ENCODE data around the gene ATXN10. TPM values are rescaled to one million over a fixed set of nuclear protein-coding genes. Genes with fewer than 3 reads are reported as not detected.

Gene ATXN10
- total and polyA plus RNA-seq, 2 donors (not counting 1 experiment from before 2014, with no cell fraction given), result 52.3 to 95.5 TPM

DNA sequence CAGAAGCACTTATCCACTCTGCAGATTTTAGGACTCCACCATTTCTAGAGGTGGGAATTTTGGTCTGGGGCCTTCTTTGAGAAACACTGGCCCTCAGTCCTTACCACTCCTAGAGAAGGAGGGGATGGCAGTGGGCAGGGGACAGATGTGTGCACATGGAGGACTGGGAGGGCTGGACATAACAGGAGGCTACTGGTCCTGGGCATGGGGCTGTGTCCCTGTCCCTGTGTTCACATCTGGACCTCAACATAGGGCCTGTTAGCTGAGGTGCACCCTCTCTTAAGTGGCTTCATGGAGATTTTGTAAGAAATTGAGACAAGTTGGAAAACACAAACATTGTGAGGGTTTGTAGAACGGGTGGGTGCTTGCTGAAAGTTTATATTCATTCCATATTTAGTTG lies 103.4 kb downstream of the ATXN10 start:
- H3K9ac ChIP-seq (ENCODE audit: low read length), result peak overlapping the region; percentile 52
- TF ChIP-seq EZH2 (IDR thresholded peaks at IDR 0.05; ENCODE audit: borderline replicate concordance, insufficient read depth, low read depth, low read length, poor library complexity, severe bottlenecking), result no peak
- TF ChIP-seq, protein P1, sequence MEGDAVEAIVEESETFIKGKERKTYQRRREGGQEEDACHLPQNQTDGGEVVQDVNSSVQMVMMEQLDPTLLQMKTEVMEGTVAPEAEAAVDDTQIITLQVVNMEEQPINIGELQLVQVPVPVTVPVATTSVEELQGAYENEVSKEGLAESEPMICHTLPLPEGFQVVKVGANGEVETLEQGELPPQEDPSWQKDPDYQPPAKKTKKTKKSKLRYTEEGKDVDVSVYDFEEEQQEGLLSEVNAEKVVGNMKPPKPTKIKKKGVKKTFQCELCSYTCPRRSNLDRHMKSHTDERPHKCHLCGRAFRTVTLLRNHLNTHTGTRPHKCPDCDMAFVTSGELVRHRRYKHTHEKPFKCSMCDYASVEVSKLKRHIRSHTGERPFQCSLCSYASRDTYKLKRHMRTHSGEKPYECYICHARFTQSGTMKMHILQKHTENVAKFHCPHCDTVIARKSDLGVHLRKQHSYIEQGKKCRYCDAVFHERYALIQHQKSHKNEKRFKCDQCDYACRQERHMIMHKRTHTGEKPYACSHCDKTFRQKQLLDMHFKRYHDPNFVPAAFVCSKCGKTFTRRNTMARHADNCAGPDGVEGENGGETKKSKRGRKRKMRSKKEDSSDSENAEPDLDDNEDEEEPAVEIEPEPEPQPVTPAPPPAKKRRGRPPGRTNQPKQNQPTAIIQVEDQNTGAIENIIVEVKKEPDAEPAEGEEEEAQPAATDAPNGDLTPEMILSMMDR (IDR thresholded peaks at IDR 0.05), result no peak
- H2AFZ ChIP-seq (ENCODE audit: insufficient read depth, low read depth, low read length, poor library complexity, severe bottlenecking), result peak overlapping the region; percentile 18
- H3K4me1 Mint-ChIP-seq, result peaks cover 68% of the 10 kb centered on the region
- peak overlapping the region; percentile 86 for H3K27ac Mint-ChIP-seq
- peaks cover 5% of the 10 kb centered on the region for H3K79me2 ChIP-seq (ENCODE audit: control insufficient read depth, insufficient read depth, low read length)
- H3K4me2 ChIP-seq (replicated peaks; ENCODE audit: low read depth, low read length, poor library complexity, severe bottlenecking), result peak overlapping the region; percentile 67
- peaks cover 0 to 9% of the 10 kb centered on the region in 2 experiments for H3K36me3 ChIP-seq (replicated peaks in 1 of 2; ENCODE audit: control extremely low read depth in 1 of 2, control insufficient read depth in 1 of 2, extremely low read depth in 1 of 2, insufficient read depth in 2 of 2, low read length in 1 of 2)
- H3K4me3 Mint-ChIP-seq, result peak overlapping the region; percentile 71
- intact Hi-C loops (cut with micrococcal nuclease), result loop anchor here (10.0 kb wide), 2 partner anchors 90 to 170 kb away; no protein-coding TSS in a partner anchor
- H3K4me3 ChIP-seq (ENCODE audit: control extremely low read depth in 1 of 5, extremely low read depth in 1 of 5, insufficient read depth in 1 of 5, low read depth in 2 of 5, low read length in 4 of 5), result peak overlapping the region in 1 of 5 experiments; percentile 28
- ChIA-PET POLR2A (no interaction called here), CTCF (no interaction called here)
- no CpG with 5 or more reads among the region's 1 CpG for WGBS (ENCODE audit: insufficient coverage)
- no peaks in the 10 kb centered on the region for H4K20me1 ChIP-seq (ENCODE audit: control insufficient read depth, insufficient read depth, low read length, poor library complexity, severe bottlenecking)
- H3K9me3 Mint-ChIP-seq (ENCODE audit: insufficient read depth), result no peaks in the 10 kb centered on the region
- H3K27ac ChIP-seq (ENCODE audit: low read length in 2 of 2), result peak overlapping the region; percentile 8 to 61
- H3K27me3 Mint-ChIP-seq, result no peaks in the 10 kb centered on the region
- H3K4me1 ChIP-seq (ENCODE audit: control insufficient read depth in 2 of 2, insufficient read depth in 2 of 2, low read length in 2 of 2), result peaks cover 46 to 51% of the 10 kb centered on the region in 2 donors
- peak; percentile 16 for DNase-seq
- H3K27me3 ChIP-seq (replicated peaks in 1 of 4; ENCODE audit: control extremely low read depth in 1 of 4, control insufficient read depth in 3 of 4, insufficient read depth in 4 of 4, low read length in 3 of 4), result no peaks in the 10 kb centered on the region
- ATAC-seq (ENCODE audit: low read depth), result peak; percentile 8
- H3K9me3 ChIP-seq (ENCODE audit: control extremely low read depth in 1 of 3, control insufficient read depth in 2 of 3, insufficient read depth in 1 of 3, low read length in 2 of 3), result no peaks in the 10 kb centered on the region

DNA sequence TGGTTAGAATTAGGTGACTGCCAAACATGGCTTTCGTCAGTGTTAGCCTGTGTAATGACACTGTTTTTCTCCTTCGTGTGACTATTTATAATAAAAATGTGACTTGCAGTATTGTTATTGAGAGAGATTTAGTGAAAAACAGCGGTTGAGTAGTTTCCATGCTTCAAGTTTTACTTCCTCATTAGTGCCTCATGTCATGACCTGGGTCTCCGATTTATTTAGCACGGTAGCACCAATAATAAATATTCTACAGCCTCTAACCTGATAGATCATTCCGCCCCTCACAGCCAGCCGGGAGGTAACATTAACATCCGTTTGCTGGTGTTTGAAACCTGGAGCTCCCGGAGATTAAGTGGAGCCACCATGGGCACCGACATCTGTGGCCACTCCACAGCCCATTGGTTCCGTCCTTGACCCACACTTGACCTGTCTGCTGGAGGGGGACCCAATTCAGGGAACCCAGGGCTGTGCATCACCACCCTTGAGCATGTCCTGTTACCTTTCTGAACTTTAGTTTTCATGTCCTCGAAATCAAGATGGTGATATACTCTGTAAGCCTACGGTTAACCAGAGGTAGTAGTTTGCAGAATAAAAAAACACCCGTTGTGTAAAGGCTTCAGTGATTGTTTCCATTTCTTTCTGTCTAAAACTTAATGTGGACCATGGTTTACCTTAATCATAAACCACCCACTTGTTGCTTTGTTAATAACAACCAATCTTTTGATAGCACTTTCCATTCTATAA lies 104.1 kb downstream of the ATXN10 start:
- ChIA-PET POLR2A (no interaction called here), CTCF (no interaction called here)
- ATAC-seq (ENCODE audit: low read depth) (peak; percentile 84), DNase-seq (peak; percentile 63)
- H3K27me3 Mint-ChIP-seq, result no peaks in the 10 kb centered on the region
- H3K4me3 Mint-ChIP-seq, result peak overlapping the region; percentile 71
- H3K4me2 ChIP-seq (replicated peaks; ENCODE audit: low read depth, low read length, poor library complexity, severe bottlenecking), result peak overlapping the region; percentile 67
- H3K9me3 Mint-ChIP-seq (ENCODE audit: insufficient read depth), result no peaks in the 10 kb centered on the region
- no peaks in the 10 kb centered on the region for H4K20me1 ChIP-seq (ENCODE audit: control insufficient read depth, insufficient read depth, low read length, poor library complexity, severe bottlenecking)
- peak overlapping the region; percentile 18 for H2AFZ ChIP-seq (ENCODE audit: insufficient read depth, low read depth, low read length, poor library complexity, severe bottlenecking)
- TF ChIP-seq, protein P1 (IDR thresholded peaks at IDR 0.05), result no peak
- TF ChIP-seq EZH2 (IDR thresholded peaks at IDR 0.05; ENCODE audit: borderline replicate concordance, insufficient read depth, low read depth, low read length, poor library complexity, severe bottlenecking), result no peak
- H3K27ac Mint-ChIP-seq, result peak overlapping the region; percentile 86
- intact Hi-C loops (cut with micrococcal nuclease), result loop anchor here (10.0 kb wide), 2 partner anchors 91 to 169 kb away; no protein-coding TSS in a partner anchor
- H3K4me1 Mint-ChIP-seq, result peaks cover 64% of the 10 kb centered on the region
- peak overlapping the region in 2 of 5 experiments; percentile 2 to 28 for H3K4me3 ChIP-seq (ENCODE audit: control extremely low read depth in 1 of 5, extremely low read depth in 1 of 5, insufficient read depth in 1 of 5, low read depth in 2 of 5, low read length in 4 of 5)
- peak overlapping the region; percentile 25 to 61 for H3K27ac ChIP-seq (ENCODE audit: low read length in 2 of 2)
- H3K9me3 ChIP-seq (ENCODE audit: control extremely low read depth in 1 of 3, control insufficient read depth in 2 of 3, insufficient read depth in 1 of 3, low read length in 2 of 3), result no peaks in the 10 kb centered on the region
- H3K9ac ChIP-seq (ENCODE audit: low read length), result peak overlapping the region; percentile 52
- peaks cover 46 to 51% of the 10 kb centered on the region in 2 donors for H3K4me1 ChIP-seq (ENCODE audit: control insufficient read depth in 2 of 2, insufficient read depth in 2 of 2, low read length in 2 of 2)
- 32% methylated on average over 9 of the region's 14 CpGs for WGBS (ENCODE audit: insufficient coverage)
- H3K27me3 ChIP-seq (replicated peaks in 1 of 4; ENCODE audit: control extremely low read depth in 1 of 4, control insufficient read depth in 3 of 4, insufficient read depth in 4 of 4, low read length in 3 of 4), result no peaks in the 10 kb centered on the region
- peaks cover 9% of the 10 kb centered on the region for H3K79me2 ChIP-seq (ENCODE audit: control insufficient read depth, insufficient read depth, low read length)
- H3K36me3 ChIP-seq (replicated peaks in 1 of 2; ENCODE audit: control extremely low read depth in 1 of 2, control insufficient read depth in 1 of 2, extremely low read depth in 1 of 2, insufficient read depth in 2 of 2, low read length in 1 of 2), result peaks cover 0 to 9% of the 10 kb centered on the region in 2 experiments
